A673 (cell line): ENCODE measurements around the gene PRRT3.

Experiments used
- CTCF ChIP-seq: fragments of 300-800, 200-600 bp; sonication (generic); conservative IDR thresholded peaks from 2 replicates; pipeline ENCODE4 v1.5.1; 2017; ENCODE audit warnings: low read depth, mild to moderate bottlenecking, antibody characterized with exemption, low read length, moderate library complexity, mixed read lengths
- EZH2 ChIP-seq: fragments of 200-600 bp; sonication (generic); IDR thresholded peaks from 2 replicates; pipeline ENCODE4 v1.6.1; 2017; ENCODE audit warnings: borderline replicate concordance, low read depth, mild to moderate bottlenecking, mixed read lengths, antibody characterized with exemption, low read length; ENCODE audit not compliant: poor library complexity, severe bottlenecking

- TF ChIP-seq CTCF (no peak), EZH2 (no peak)
These were observed 52.9 kb downstream of the PRRT3 start for GRCh38 chr3:9899289-9899791.
